GOT3 (cell line): ENCODE data around the gene PSD2.
"Not testable (repeated sequence)": the region's sequence is repeated elsewhere in the genome, so short reads cannot be mapped to it uniquely, and the experiment has no call there.

Experiments used
- DNase-seq: peaks from one replicate; lab custom pipeline; 2025; ENCODE audit warnings: mixed read lengths; lab: John Stamatoyannopoulos, UW

The PSD2 gene

GRCh38 chr5:139792218-139792617 is 3.4 kb upstream of the PSD2 start:
- DNase-seq, result no peak

- not testable (repeated sequence) for DNase-seq
Measured at GRCh38 chr5:139792655-139793054, 3.0 kb upstream of the PSD2 start.

- no peak for DNase-seq
Measured at GRCh38 chr5:139794067-139794846, 1.4 kb upstream of the PSD2 start.

GRCh38 chr5:139796061-139796806 is 626 bp downstream of the PSD2 start:
- DNase-seq, result no peak

- DNase-seq, result no peak
Measured at GRCh38 chr5:139797335-139797734, 1.7 kb downstream of the PSD2 start.

- no peak for DNase-seq
Measured at GRCh38 chr5:139797856-139798510, 2.4 kb downstream of the PSD2 start.

GRCh38 chr5:139798883-139799282 is 3.3 kb downstream of the PSD2 start:
- no peak for DNase-seq

- DNase-seq, result no peak
Measured at GRCh38 chr5:139799359-139799758, 3.8 kb downstream of the PSD2 start.

- no peak for DNase-seq
Measured at GRCh38 chr5:139803978-139804377, 8.4 kb downstream of the PSD2 start.

GRCh38 chr5:139804800-139805397 is 9.3 kb downstream of the PSD2 start:
- DNase-seq, result no peak

- DNase-seq, result no peak
Measured at GRCh38 chr5:139805545-139805944, 9.9 kb downstream of the PSD2 start.

- no peak for DNase-seq
Measured at GRCh38 chr5:139806111-139806510, 10.5 kb downstream of the PSD2 start.

GRCh38 chr5:139806726-139807646 is 11.4 kb downstream of the PSD2 start:
- DNase-seq, result no peak

- DNase-seq, result no peak
Measured at GRCh38 chr5:139807647-139808030, 12.0 kb downstream of the PSD2 start.

GRCh38 chr5:139808481-139809330 is 13.1 kb downstream of the PSD2 start:
- DNase-seq, result no peak

GRCh38 chr5:139809331-139809810 is 13.8 kb downstream of the PSD2 start:
- no peak for DNase-seq

GRCh38 chr5:139810341-139811273 is 15.0 kb downstream of the PSD2 start:
- no peak for DNase-seq

- no peak for DNase-seq
Measured at GRCh38 chr5:139811274-139811607, 15.6 kb downstream of the PSD2 start.

- DNase-seq, result no peak
Measured at GRCh38 chr5:139812323-139812722, 16.7 kb downstream of the PSD2 start.
